NCI-H2107 treated with DMSO at 0.1 percent for 48 hours (cell line): ENCODE measurements around the gene ACOXL.
A peak's percentile ranks its signal among the peaks of the same experiment; 100 is the strongest.
"Not testable (repeated sequence)": the region's sequence is repeated elsewhere in the genome, so short reads cannot be mapped to it uniquely, and the experiment has no call there.

ENCODE experiments used
- DNase-seq: peaks from one replicate; lab custom pipeline; 2025; ENCODE audit not compliant: unreplicated experiment; lab: John Stamatoyannopoulos, UW

The ACOXL gene

GRCh38 chr2:110852541-110853263, 120.3 kb downstream of the ACOXL start:
- no peak for DNase-seq

GRCh38 chr2:110853516-110853915, 121.1 kb downstream of the ACOXL start:
- peak; percentile 4 for DNase-seq

GRCh38 chr2:110853948-110854347, 121.6 kb downstream of the ACOXL start:
- no peak for DNase-seq

DNA sequence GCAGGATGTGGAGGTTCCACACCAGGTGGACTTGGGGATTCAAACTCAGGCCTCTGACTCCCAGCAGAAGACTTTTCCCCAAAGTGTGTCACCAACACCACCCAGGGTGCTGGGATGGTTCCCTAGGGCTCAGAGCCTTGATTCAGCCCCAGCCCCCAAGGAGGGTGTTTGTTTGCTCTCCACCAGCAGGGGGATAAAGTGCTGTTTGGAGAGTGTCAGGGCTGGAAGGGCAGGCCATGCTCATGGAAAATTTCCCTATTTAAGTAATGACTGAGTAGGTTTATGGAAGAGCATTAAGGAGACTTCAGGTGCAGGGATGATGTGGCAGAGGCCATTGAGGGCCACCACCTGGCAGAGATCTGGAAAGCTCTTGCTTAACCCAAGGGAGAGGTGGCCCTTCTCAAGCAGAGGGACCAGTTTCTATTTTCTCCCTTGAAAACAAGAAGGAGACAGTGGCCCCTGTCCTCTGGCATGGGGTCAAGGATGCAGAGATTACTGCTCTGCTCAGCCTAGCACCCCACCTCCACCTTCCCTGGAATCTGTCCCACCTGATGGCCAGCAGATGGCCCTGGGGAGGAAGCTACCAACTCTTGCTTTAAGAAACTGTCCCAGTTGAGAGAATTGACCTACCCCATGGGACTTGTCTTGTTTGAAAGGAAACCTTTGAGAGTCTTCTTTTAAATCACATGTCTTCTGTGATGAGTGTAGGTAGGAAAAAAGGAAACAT, 122.1 kb downstream of the ACOXL start:
- no peak for DNase-seq

GRCh38 chr2:110855841-110856240, 123.5 kb downstream of the ACOXL start:
- not testable (repeated sequence) for DNase-seq

- peak; percentile 3 for DNase-seq
Observed at GRCh38 chr2:110858135-110858725, 125.9 kb downstream of the ACOXL start.

DNA sequence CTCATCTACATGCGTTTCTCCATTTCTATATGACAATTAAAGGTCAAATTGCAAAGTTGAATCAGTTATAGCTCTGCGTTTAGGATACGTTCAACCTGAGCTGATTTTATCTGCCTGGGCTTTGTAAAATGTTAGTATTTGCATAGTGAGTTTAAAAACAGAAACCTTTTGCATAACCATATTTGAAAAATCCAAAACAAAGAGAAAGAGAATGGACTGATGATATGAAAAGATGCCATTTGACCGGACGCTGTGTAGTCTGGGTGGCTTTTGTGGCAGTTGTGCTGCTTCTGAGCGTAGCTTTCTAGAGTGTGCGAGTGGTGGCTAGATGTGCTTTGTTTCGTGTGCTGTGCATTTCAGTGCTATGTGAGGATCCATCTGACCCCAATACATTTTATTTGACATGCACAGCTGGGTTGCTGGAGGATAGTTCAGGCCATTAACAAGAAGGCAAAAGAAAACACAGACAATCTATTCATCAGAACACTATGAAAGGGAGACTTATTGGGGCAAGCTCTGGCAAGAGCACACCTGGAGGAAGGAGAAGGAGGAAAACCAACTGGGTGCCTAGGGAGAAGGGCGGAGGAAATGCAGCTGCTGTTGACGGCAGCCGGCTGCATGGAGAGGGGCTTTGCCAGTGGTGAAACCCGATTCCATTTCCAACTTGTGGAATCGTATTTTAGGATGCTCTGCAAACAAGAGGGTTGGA, 126.8 kb downstream of the ACOXL start:
- DNase-seq: peak; percentile 9

DNA sequence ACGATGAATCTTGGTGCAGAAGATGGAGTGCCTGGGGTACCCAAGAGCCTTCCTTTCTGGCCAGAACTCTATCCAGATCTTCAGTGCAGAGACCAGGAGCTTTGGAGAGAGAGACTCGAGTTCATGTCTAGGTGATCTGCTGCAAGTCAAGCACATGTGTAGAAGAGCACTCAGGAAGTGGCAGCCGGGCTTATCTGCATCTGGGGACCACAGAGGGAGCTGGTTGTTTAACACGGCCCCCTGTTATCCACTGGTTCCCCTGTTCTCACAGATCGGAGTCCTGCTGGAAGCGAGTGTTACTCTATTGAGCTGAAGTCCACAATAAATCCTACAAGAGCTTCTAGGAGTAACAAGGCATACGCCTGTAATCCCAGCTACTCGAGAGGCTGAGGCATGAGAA, 128.3 kb downstream of the ACOXL start:
- no peak for DNase-seq

DNA sequence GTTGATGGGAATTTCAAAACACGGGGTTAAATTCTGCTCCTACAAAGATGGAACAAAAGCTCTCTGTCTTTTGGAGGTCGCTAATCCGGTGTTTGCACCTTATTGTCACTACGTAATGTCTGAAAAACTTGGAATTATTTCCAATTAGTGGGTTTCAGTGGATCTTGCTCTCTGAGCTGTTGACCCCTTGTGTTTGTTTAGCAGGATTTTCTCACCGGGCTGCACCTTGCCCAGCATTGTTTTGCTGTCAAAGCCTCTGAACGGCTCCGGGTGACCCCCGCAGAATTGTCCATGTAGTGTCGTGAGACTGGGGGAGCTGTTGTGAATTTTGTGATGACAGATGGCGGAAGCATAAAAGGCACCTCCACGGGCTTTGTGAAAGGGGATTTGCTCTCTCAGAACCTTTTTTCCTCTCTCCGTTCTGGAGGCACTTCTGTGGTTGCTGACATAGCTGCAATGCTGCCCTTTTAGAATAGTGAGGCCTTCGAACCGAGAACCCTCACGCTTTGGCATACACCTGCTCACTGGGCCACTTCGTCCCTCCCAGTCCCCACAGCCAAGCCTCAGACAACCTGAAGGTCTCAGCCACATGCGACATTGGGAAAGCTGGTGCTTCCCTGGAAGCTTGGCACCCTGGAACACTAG, 129.4 kb downstream of the ACOXL start:
- DNase-seq: no peak

DNA sequence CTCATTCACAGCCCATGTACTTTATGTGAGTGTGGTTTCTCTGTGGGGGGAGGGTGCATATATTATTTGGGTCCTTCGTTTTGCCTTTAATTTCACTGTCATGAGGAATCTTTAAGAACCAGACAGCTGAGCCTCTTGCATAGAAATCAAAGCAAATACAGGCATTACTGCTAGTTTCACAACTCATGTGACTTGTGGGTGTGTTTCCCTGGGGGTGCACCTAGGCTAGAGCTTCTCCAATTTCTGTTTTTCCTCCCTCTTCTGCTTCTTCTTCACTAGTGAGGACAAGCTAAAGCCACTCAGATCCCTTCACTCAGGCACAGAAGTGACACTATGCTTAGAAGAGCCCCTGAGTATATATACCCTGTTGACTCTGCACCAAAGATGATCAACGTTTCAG, 131.4 kb downstream of the ACOXL start:
- no peak for DNase-seq

DNA sequence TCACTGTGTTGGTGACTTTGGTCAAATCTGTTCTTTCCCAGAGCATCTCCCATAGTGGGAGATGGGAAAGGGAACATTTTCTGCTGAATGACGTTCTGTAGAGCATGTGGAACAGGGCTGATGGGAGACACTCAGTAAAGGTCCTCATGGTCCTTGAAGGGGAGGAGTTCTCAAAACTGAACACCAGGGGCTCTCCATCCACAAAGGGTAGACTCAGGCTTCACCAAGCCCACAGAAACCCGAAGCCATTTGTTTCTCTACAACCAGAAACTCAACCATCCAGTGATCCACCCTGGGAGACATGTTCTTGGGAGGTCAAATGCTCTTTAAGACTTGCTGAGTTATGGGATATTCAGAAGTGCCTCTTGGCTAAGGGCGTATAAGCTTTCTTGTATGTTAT, 131.8 kb downstream of the ACOXL start:
- no peak for DNase-seq

- DNase-seq: no peak
Observed at GRCh38 chr2:110864731-110865130, 132.4 kb downstream of the ACOXL start.

DNA sequence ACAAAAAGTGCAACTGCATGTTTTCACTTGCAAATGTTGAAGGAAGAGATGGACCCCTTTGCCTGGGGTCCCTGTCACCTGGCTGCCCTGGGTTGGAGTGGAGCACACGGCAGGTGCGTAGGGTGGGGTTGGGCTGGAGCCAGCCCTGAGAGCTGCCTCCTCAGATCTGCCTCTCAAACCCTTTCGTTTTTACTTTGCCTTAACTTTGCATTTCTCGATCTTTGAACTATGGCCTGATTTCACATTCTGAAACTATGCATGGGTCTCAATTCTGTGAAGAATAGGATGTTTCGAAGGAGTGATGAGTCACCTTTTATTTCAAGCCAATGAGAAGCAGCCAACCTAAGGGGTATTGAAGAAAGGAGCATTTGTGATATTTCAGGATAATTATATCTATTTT, 132.8 kb downstream of the ACOXL start:
- DNase-seq: no peak

DNA sequence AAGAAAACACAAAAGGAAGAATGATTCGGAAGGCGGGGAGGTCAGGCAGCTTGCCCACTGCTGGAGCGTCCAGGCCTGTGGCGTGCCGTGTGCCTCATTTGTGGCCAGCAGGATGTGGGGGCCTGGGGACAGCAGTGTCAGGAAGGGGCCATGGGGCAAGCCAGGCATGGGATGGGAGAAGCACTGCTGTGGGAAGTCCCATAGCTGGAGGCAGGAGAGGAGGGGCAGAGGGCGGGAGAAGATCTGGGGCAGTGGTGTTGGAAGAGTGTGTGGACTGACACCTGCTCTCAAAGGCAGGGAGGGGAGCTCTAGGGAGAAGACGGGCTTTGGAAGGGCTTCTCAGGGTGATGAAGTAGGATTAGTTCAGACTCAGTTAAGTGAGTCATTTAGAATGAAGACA, 133.7 kb downstream of the ACOXL start:
- DNase-seq: no peak

DNA sequence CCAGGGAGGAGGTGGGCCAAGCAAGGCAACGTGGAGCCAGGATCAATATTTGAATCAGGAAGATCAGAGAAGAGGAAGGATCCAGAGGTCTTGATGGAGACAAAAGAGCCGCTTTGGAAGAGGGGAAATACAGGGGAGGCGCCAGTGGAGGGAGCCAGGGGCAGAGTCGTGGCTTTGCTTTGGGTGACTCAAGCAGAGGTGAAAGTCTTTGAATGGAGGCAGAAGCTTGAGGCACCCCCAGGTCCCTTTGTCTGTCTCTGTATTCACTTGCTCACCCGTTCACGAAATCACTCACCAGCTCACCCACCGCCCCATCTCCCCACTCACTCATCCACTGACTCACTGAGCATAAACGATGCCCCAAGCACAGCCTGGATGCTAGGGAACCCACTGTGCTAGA, 134.1 kb downstream of the ACOXL start:
- no peak for DNase-seq

DNA sequence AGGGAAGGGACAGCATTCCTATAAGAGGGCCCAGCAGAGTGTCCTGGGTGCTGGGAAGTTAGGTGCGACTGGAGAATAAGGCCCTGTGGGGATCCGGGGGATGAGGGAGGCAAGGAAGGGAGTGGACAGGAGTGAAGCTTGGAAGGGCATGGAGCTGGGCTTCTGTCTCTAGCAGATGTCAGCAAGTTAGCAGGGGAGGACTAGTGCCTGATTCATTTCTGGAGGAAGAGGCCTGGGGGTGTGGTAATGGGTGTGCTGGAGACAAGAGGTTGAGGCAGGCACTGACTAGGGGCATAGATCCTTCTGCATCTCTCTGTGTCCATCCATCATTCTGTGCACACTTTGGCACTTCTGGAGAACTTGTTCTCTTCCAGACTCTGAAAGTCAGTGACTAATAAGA, 134.7 kb downstream of the ACOXL start:
- DNase-seq: no peak

- DNase-seq: no peak
Observed at GRCh38 chr2:110868971-110869370, 136.6 kb downstream of the ACOXL start.

GRCh38 chr2:110869472-110870446, 137.4 kb downstream of the ACOXL start:
- DNase-seq: no peak

GRCh38 chr2:110870545-110870944, 138.2 kb downstream of the ACOXL start:
- DNase-seq: no peak

- DNase-seq: no peak
Observed at GRCh38 chr2:110871637-110872036, 139.3 kb downstream of the ACOXL start.
